GM23338 (cell line): ENCODE data around the gene ATP8B4.

ENCODE experiments used
- CREB1 ChIP-seq: fragments of 250-450 bp; sonication (Bioruptor Pico); IDR thresholded peaks from 2 replicates; pipeline ENCODE4 v1.5.0; 2020; ENCODE audit warnings: low read depth, mild to moderate bottlenecking, moderate library complexity
- EZH2 ChIP-seq: fragments of 200-600 bp; sonication (generic); IDR thresholded peaks from one replicate; pipeline ENCODE4 v1.8.0; 2017; ENCODE audit warnings: antibody characterized with exemption, mild to moderate bottlenecking, low read depth; ENCODE audit not compliant: unreplicated experiment
- EZH2phosphoT487 ChIP-seq: fragments of 200-600 bp; sonication (generic); IDR thresholded peaks from one replicate; pipeline ENCODE4 v1.8.1; 2018; ENCODE audit warnings: antibody characterized with exemption; ENCODE audit not compliant: unreplicated experiment
- JUNB ChIP-seq: IDR thresholded peaks from one replicate; pipeline ENCODE4 v1.6.1; 2016; ENCODE audit warnings: antibody characterized with exemption; ENCODE audit not compliant: unreplicated experiment
- NANOG ChIP-seq: IDR thresholded peaks from 2 replicates; pipeline ENCODE4 v1.6.1; 2016; ENCODE audit warnings: antibody characterized with exemption, borderline replicate concordance
- POLR2AphosphoS5 ChIP-seq: IDR thresholded peaks from 2 replicates; pipeline ENCODE4 v1.6.1; 2016; ENCODE audit warnings: antibody characterized with exemption, low read depth
- STAT1 ChIP-seq: IDR thresholded peaks from one replicate; pipeline ENCODE4 v1.6.1; 2016; ENCODE audit warnings: antibody characterized with exemption; ENCODE audit not compliant: unreplicated experiment
- ZNF114 ChIP-seq: fragments of 250-450 bp; sonication (Bioruptor Pico); IDR thresholded peaks from 2 replicates; pipeline ENCODE4 v1.5.0; 2020; ENCODE audit warnings: mild to moderate bottlenecking, moderate library complexity
- ZNF331 ChIP-seq: fragments of 250-450 bp; sonication (Bioruptor Pico); IDR thresholded peaks from 2 replicates; pipeline ENCODE4 v1.5.0; 2020; ENCODE audit warnings: low read depth, mild to moderate bottlenecking, moderate library complexity
- ZNF462 ChIP-seq: fragments of 250-450 bp; sonication (Bioruptor Pico); IDR thresholded peaks from 2 replicates; pipeline ENCODE4 v1.5.0; 2020; ENCODE audit warnings: mild to moderate bottlenecking, moderate library complexity
- TF ChIP-seq, protein P1 (sequence below), 2 experiments: fragments of 200-600 bp in 1 of 2; sonication (generic) in 1 of 2; conservative IDR thresholded peaks; 2 replicates each; pipeline versions ENCODE4 v1.5.1 to v1.6.1; 2016 to 2017; ENCODE audit warnings: antibody characterized with exemption in 2 of 2, low read depth in 2 of 2, mild to moderate bottlenecking in 2 of 2, moderate library complexity in 1 of 2
- TF ChIP-seq, protein P2 (sequence below): IDR thresholded peaks from 2 replicates; pipeline ENCODE4 v1.6.1; 2016; ENCODE audit warnings: antibody characterized with exemption
- TF ChIP-seq, protein P3 (sequence below): IDR thresholded peaks from one replicate; pipeline ENCODE4 v1.6.1; 2018; ENCODE audit warnings: antibody characterized with exemption; ENCODE audit not compliant: unreplicated experiment

DNA sequence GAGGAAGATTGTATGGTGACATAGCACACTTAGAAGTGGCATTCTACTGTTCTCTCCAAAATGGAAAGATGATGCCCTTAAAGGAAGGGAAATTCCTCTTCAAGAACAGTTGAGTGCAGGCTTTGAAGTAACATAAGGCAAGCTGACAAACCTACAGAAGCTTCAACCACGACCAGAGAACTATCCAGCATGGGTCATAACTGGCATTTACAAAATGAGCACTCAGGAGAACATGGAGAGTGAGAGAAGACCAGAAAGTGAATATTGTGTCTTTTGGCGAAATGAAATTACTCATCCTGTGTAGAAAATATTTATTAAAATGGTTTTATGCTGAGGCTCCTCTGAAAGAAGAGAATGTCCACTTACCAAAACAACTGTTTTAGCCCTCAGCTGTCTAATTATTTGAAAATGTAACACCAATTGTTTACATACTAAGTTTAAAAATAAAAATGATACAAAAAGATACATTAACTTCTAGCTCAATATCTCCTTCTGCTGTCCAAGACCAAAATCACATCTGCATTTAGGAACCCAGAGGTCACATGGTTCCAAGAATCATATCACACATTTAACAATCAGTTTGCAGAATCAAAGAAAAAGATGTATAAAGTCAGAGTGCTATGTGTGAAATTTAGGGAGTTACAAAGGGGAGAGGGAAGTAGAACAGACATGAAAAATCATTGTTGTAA lies 216.9 kb downstream of the ATP8B4 start:
- no peak for TF ChIP-seq ZNF331
- no peak for TF ChIP-seq JUNB
- TF ChIP-seq POLR2AphosphoS5 = no peak
- TF ChIP-seq, protein P1, sequence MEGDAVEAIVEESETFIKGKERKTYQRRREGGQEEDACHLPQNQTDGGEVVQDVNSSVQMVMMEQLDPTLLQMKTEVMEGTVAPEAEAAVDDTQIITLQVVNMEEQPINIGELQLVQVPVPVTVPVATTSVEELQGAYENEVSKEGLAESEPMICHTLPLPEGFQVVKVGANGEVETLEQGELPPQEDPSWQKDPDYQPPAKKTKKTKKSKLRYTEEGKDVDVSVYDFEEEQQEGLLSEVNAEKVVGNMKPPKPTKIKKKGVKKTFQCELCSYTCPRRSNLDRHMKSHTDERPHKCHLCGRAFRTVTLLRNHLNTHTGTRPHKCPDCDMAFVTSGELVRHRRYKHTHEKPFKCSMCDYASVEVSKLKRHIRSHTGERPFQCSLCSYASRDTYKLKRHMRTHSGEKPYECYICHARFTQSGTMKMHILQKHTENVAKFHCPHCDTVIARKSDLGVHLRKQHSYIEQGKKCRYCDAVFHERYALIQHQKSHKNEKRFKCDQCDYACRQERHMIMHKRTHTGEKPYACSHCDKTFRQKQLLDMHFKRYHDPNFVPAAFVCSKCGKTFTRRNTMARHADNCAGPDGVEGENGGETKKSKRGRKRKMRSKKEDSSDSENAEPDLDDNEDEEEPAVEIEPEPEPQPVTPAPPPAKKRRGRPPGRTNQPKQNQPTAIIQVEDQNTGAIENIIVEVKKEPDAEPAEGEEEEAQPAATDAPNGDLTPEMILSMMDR (conservative IDR thresholded peaks at IDR 0.05; ENCODE audit: low read depth in 2 of 2) = no peak
- no peak for TF ChIP-seq EZH2
- TF ChIP-seq, protein P2, sequence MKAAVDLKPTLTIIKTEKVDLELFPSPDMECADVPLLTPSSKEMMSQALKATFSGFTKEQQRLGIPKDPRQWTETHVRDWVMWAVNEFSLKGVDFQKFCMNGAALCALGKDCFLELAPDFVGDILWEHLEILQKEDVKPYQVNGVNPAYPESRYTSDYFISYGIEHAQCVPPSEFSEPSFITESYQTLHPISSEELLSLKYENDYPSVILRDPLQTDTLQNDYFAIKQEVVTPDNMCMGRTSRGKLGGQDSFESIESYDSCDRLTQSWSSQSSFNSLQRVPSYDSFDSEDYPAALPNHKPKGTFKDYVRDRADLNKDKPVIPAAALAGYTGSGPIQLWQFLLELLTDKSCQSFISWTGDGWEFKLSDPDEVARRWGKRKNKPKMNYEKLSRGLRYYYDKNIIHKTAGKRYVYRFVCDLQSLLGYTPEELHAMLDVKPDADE = no peak
- TF ChIP-seq, protein P3, sequence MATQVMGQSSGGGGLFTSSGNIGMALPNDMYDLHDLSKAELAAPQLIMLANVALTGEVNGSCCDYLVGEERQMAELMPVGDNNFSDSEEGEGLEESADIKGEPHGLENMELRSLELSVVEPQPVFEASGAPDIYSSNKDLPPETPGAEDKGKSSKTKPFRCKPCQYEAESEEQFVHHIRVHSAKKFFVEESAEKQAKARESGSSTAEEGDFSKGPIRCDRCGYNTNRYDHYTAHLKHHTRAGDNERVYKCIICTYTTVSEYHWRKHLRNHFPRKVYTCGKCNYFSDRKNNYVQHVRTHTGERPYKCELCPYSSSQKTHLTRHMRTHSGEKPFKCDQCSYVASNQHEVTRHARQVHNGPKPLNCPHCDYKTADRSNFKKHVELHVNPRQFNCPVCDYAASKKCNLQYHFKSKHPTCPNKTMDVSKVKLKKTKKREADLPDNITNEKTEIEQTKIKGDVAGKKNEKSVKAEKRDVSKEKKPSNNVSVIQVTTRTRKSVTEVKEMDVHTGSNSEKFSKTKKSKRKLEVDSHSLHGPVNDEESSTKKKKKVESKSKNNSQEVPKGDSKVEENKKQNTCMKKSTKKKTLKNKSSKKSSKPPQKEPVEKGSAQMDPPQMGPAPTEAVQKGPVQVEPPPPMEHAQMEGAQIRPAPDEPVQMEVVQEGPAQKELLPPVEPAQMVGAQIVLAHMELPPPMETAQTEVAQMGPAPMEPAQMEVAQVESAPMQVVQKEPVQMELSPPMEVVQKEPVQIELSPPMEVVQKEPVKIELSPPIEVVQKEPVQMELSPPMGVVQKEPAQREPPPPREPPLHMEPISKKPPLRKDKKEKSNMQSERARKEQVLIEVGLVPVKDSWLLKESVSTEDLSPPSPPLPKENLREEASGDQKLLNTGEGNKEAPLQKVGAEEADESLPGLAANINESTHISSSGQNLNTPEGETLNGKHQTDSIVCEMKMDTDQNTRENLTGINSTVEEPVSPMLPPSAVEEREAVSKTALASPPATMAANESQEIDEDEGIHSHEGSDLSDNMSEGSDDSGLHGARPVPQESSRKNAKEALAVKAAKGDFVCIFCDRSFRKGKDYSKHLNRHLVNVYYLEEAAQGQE = no peak
- no peak for TF ChIP-seq CREB1 (CRISPR knock-in tag)
- TF ChIP-seq ZNF114 = no peak
- no peak for TF ChIP-seq EZH2phosphoT487
- TF ChIP-seq STAT1 = no peak
- TF ChIP-seq NANOG = no peak
- TF ChIP-seq ZNF462 (CRISPR knock-in tag) = no peak
